Medulla oblongata (tissue), 1 donor: ENCODE results near the gene ALG2.
"Not testable (repeated sequence)": the region's sequence is repeated elsewhere in the genome, so short reads cannot be mapped to it uniquely, and the experiment has no call there.

Experiments
- DNase-seq: peaks from one replicate; pipeline ENCODE4 v3.0.0-alpha.2; 2015; ENCODE audit errors: extremely low spot score

Gene ALG2

GRCh38 chr9:99238331-99238730 is 16.6 kb upstream of the ALG2 start:
- DNase-seq, result no peak

- DNase-seq, result not testable (repeated sequence)
Observed at GRCh38 chr9:99237849-99238248, 16.1 kb upstream of the ALG2 start.

DNA sequence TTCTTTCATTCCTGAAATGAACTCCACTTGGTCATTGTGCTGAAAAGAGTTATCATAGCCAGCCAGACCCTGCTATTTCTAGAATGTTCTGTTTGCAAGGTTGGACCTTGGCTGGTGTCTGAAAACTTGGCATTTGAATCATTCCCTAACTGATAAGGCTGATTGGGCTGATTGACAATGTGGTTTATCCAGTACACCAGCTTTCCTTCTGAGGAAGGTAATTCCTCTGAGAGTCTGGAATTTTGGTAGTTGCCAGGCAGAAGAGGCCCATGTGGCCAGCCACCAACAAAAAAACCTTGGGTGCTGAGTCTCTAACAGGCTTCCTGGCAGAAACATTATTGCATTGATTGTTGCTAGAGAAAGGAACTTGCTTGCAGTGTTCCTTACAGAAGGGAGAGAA is 15.6 kb upstream of the ALG2 start:
- DNase-seq, result no peak

DNA sequence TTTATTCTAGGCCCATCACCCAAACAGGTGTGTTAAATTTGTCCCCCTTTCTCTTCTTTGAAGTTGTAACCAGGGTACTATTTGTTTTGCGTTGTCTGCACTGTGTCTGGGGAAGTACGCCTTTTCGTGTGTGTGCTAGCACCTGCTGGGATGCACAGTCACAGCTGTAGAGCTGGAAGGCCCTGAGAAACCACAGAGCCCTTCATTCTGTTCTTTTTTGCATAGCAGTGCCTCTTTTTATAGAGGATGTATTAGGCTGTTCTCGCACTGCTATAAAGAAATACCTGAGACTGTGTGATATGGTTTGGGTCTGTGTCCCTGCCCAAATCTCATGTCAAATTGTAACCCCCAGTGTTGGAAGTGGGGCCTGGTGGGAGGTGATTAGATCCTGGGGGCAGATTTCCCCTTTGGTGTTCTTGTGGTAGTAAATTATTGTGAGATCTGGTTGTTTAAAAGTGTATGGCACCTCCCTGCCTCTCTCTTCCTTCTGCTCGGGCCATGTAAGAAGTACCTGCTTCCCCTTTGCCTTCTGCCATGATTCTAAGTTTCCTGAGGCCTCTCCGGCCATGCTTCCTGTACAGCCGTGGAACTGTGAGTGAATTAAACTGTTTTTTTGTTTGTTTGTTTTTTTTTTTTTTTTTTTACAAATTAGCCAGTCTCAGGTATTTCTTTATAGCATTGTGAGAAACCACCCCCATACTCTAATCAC is 14.3 kb upstream of the ALG2 start:
- no peak for DNase-seq

DNA sequence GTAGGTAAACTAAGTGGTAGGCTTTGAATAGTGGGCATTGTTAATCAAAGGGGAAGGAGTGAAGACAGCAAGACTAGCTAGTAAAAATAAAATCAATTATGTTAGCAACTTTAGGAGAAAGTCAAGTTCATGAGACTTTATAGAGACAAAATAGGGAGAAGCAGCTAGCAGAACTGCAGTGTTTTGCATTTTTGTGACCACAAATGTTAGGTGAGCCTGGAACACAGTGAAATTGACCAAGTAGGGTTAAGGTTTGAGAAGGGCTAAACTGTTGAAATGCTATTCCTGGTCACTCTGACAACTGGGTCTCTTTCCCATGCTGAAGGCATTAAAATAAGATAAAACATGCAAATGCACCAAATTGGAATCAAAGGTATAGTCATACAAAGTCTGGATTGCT is 13.3 kb upstream of the ALG2 start:
- no peak for DNase-seq

DNA sequence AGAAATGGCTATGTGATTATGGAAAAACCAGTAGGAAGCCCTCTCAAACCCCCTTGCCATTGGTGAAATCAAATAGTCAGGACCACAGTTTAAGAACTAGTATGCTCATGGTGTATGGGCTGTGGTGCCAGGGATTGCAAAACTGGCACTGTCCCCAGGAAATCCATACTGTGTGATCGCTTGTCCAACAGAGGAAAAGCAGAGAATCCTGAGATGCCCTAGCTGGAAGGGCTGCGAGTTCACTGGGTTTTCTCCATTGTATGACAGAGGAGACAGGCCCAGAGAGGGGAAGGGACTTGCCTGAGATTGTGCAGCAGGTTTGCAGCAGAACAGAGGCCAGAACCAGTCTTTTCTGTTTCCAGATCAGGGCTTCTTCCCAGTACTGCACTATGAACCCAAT is 12.9 kb upstream of the ALG2 start:
- DNase-seq, result no peak

GRCh38 chr9:99231711-99232110 is 10.0 kb upstream of the ALG2 start:
- DNase-seq, result peak; percentile 31

- DNase-seq, result no peak
Observed at GRCh38 chr9:99230206-99230605, 8.5 kb upstream of the ALG2 start.

DNA sequence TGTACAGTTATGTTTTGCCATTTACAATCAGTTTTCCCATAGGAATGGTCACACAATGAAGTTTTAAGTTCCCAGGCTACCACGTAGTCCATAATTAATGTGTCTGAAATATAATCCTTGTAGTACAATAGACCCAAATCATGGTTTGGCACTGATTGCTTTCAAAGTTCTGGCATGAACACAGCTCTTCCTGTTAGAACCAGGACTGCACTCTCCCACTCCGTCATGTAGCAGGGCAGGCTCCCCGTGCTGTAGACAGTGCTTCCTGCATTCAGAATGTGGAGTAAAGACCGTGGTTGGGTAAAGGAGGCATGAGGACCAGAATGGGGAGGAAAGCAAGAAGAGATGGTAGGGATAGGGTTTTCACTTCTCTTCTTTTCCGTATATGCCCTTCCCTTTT is 4.3 kb upstream of the ALG2 start:
- no peak for DNase-seq

DNA sequence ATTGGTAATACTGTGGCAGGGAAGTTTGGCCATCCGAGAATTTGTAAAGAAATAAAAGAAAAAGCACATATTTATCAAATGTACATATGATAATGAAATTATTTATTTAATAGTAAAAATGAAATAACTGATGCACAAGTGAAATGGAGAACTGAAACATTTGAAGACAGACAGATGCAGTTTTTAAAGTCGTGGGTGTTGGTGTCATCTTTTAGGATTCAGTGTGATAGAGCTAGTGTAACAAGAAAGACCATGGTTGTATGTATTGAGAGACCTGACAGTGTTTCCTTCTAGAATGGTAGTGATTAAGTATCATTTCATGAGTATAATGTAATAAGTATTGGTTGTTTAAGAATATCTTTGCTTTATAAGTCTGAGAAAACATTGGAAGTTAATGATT is 2.7 kb upstream of the ALG2 start:
- no peak for DNase-seq

DNA sequence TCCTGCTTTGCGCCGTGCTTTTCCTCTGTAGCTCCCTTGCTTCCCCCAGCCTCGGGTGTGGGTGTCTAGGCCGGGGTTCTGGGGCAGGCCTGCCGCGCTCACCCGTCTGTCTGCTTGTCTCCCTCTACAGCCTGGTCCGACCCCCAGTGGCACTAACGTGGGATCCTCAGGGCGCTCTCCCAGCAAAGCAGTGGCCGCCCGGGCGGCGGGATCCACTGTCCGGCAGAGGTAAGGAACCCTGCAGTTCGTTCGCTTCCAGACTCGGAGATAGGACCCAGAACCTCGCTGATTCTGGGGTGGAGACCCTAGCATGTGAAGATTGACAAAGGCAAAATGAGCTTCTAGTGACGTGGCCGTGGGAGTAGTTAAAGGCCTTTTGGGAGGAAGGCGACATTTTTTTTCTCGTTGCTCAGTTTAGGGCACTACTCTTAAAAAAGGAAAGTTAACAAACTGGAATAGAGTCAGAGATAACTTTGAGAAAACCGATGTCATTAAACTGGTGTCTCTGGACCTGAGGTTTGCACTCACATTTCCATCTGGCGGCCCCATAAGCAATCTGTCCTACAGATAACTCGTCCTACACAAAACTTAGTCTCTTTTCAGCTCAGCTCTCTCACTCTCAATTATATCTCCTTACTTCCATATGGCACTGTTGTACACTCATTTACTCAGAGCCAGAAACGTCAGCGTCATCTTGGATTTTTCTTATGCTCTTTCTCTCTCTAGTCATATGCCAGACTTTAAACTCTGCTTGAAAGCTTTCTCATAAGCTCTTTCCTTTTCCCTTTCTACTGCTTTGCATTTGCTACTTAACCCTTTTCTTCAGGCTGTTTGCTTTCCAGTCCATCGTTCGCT is 901 bp upstream of the ALG2 start:
- peak; percentile 20 for DNase-seq

- no peak for DNase-seq
Observed at GRCh38 chr9:99221266-99221620, 499 bp downstream of the ALG2 start.

GRCh38 chr9:99220011-99220410 is 1.7 kb downstream of the ALG2 start:
- DNase-seq, result no peak

DNA sequence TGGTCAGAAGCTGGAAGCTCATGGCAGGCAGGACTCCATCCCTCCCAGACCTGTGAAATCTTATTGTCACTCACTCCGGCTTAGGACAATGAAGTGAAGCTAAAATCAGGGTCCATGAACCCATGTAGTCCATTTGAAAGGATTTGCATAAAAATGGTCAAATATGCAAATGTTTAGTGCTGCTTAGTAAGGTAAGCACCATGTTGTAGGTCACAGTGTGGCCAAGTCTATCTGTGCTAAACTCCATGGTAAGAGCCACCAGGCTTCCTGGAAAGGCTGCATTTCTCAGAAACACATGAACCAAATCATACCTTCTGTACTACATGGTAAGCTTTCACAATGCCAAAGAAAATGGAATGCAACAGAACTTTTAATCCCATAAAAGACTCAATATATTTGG is 5.7 kb downstream of the ALG2 start:
- DNase-seq, result no peak

- no peak for DNase-seq
Observed at GRCh38 chr9:99213197-99213596, 8.5 kb downstream of the ALG2 start.

DNA sequence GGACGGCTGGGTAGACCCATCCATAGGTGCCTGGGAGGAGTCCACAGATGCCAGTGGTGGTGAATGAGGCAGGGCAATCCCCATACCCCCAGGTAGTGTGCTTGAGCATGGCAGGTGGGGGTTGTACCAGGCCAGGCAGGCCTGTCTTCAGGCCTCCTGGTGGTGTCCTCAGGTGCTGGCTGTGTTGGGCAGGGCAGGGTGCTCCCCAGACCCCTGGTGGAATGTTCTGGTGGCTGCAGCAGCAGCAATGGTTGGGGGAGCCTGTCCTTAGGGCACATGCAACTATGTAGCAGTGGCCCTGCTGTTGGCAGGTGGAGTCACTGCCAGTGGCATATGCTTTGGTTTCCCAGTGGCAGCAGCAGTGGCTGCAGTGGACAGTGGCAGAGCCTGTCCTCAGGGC is 10.0 kb downstream of the ALG2 start:
- no peak for DNase-seq

DNA sequence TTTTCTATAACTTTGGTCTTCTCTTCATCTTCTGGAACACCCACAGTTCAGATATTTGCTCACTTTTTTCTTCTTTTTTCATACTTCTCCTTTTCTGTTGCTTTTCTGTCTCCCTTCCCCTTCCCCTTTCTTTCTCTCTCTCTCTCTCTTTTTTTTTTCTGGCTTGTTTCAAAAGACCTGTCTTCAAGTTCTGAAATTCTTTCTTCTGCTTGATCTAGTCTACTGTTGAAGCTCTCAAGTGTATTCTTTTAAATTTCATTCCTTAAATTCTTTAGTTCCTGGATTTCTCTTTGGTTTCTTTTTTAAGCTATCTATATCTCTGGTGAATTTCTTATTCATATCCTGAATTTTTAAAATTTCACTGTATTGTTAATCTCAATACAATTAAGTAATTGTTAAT is 11.2 kb downstream of the ALG2 start:
- no peak for DNase-seq

GRCh38 chr9:99201603-99202002 is 20.1 kb downstream of the ALG2 start:
- DNase-seq, result no peak

GRCh38 chr9:99199938-99200539 is 21.7 kb downstream of the ALG2 start:
- no peak for DNase-seq

GRCh38 chr9:99197987-99198386 is 23.8 kb downstream of the ALG2 start:
- DNase-seq, result no peak

DNA sequence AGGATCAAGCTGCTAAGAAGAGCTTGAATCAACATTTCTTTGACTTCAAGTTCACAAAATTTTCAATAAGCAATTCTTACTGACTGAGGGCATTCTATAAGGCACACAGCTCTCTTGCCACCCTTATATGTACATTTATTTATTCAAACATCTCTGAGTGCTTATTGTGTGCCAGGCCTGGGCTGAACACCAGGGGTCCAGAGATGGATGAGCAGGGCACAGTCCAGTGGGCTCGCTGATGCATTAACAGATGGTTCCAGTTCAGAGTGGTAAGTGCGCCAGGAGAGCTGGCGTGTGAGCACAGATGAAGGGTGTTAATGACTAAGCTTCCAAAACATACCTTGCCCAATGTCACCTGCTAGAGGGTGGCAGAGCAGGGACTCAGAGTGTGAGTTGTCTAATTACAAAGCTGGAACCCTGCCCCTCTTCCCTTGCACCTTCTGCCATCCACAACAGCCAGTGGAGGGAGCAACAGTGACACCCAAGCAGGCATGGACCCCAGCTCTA is 24.6 kb downstream of the ALG2 start:
- no peak for DNase-seq

- not testable (repeated sequence) for DNase-seq
Observed at GRCh38 chr9:99196484-99196883, 25.3 kb downstream of the ALG2 start.

- no peak for DNase-seq
Observed at GRCh38 chr9:99193466-99193821, 28.3 kb downstream of the ALG2 start.
